CD14-positive monocyte (primary cell): Measurements from ENCODE around the gene CDC42EP3. TPM values are rescaled to one million over a fixed set of nuclear protein-coding genes. Genes with fewer than 3 reads are reported as not detected.

Experiments used
- DNase-seq, 3 donors: peaks; one replicate each; pipeline ENCODE4 v3.0.0-alpha.2; 2011 to 2022
- H2AFZ ChIP-seq: 2 replicates; pipeline ENCODE4 v1.6.0; 2012; ENCODE audit warnings: mild to moderate bottlenecking, low read depth, low read length, inconsistent platforms; ENCODE audit not compliant: insufficient read depth, poor library complexity, severe bottlenecking
- H3K27ac ChIP-seq, 2 donors: 1 replicate in 1 of 2; 2 replicates in 1 of 2; pipeline ENCODE4 v1.5.1; 2012 to 2013; ENCODE audit warnings: low read length in 2 of 2, control low read depth in 1 of 2, inconsistent platforms in 1 of 2, low read depth in 1 of 2, mild to moderate bottlenecking in 1 of 2
- H3K27me3 ChIP-seq, 2 donors: one replicate each; pipeline versions ENCODE4 v1.6.0 to v1.6.1; 2011 to 2013; ENCODE audit warnings: low read length in 2 of 2; ENCODE audit not compliant: control insufficient read depth in 2 of 2, insufficient read depth in 2 of 2
- H3K36me3 ChIP-seq, 2 donors: replicated peaks in 1 of 2; 1 replicate in 1 of 2; 2 replicates in 1 of 2; pipeline versions ENCODE4 v1.5.1 to v1.6.1; 2012 to 2013; ENCODE audit warnings: low read length in 2 of 2, control low read depth in 1 of 2, inconsistent platforms in 1 of 2, mild to moderate bottlenecking in 1 of 2; ENCODE audit not compliant: insufficient read depth in 2 of 2, control insufficient read depth in 1 of 2
- H3K4me1 ChIP-seq, 2 donors: 1 replicate in 1 of 2; 2 replicates in 1 of 2; pipeline versions ENCODE4 v1.5.1 to v1.6.1; 2012 to 2013; ENCODE audit warnings: low read length in 2 of 2, control low read depth in 1 of 2, inconsistent platforms in 1 of 2, mild to moderate bottlenecking in 1 of 2, moderate library complexity in 1 of 2; ENCODE audit not compliant: insufficient read depth in 2 of 2, control insufficient read depth in 1 of 2
- H3K4me2 ChIP-seq: replicated peaks from 2 replicates; pipeline ENCODE3; 2012; ENCODE audit warnings: low read length, moderate library complexity, mild to moderate bottlenecking; ENCODE audit not compliant: poor library complexity, severe bottlenecking; ENCODE audit errors: extremely low read depth
- H3K4me3 ChIP-seq, 3 experiments: fragments of 200-600 bp in 1 of 3; sonication (generic) in 1 of 3; replicated peaks in 1 of 3; 1 replicate in 2 of 3; 2 replicates in 1 of 3; pipeline ENCODE4 v1.5.1; 2011 to 2013; ENCODE audit warnings: low read length in 3 of 3, mild to moderate bottlenecking in 3 of 3, control low read depth in 2 of 3, low read depth in 2 of 3, inconsistent platforms in 1 of 3, moderate library complexity in 1 of 3
- H3K79me2 ChIP-seq: 2 replicates; pipeline ENCODE4 v1.6.0; 2012; ENCODE audit warnings: mild to moderate bottlenecking, control low read depth, inconsistent platforms, low read length, moderate library complexity; ENCODE audit not compliant: insufficient read depth
- H3K9ac ChIP-seq: 2 replicates; pipeline ENCODE4 v1.6.0; 2017; ENCODE audit warnings: low read length, mild to moderate bottlenecking; ENCODE audit not compliant: insufficient read depth, poor library complexity, severe bottlenecking
- H3K9me3 ChIP-seq, 2 donors: replicated peaks in 1 of 2; 1 replicate in 1 of 2; 2 replicates in 1 of 2; pipeline versions ENCODE4 v1.5.1 to v1.6.1; 2012 to 2013; ENCODE audit warnings: low read length in 2 of 2, control low read depth in 1 of 2; ENCODE audit not compliant: control insufficient read depth in 1 of 2, insufficient read depth in 1 of 2
- H4K20me1 ChIP-seq: 2 replicates; pipeline ENCODE4 v1.6.0; 2012; ENCODE audit warnings: mild to moderate bottlenecking, low read length, control low read depth, moderate library complexity; ENCODE audit not compliant: insufficient read depth
- H3K27ac Mint-ChIP-seq, 7 donors: one replicate each; pipeline ENCODE4 v1.8.0; 2020; ENCODE audit warnings: mild to moderate bottlenecking in 7 of 7, mixed read lengths in 7 of 7, moderate library complexity in 6 of 7, inconsistent platforms in 2 of 7
- H3K27me3 Mint-ChIP-seq, 3 donors: one replicate each; pipeline ENCODE4 v1.8.0; 2021 to 2022; ENCODE audit warnings: low read depth in 3 of 3, mild to moderate bottlenecking in 3 of 3, mixed read lengths in 3 of 3, moderate library complexity in 3 of 3, inconsistent platforms in 1 of 3
- H3K36me3 Mint-ChIP-seq, 2 donors: one replicate each; pipeline ENCODE4 v1.8.0; 2020; ENCODE audit warnings: mixed read lengths in 2 of 2, inconsistent platforms in 1 of 2, mild to moderate bottlenecking in 1 of 2
- H3K4me1 Mint-ChIP-seq: one replicate; pipeline ENCODE4 v1.8.0; 2020; ENCODE audit warnings: mild to moderate bottlenecking, mixed read lengths
- H3K4me3 Mint-ChIP-seq, 2 donors: one replicate each; pipeline ENCODE4 v1.8.0; 2020; ENCODE audit warnings: mild to moderate bottlenecking in 2 of 2, mixed read lengths in 2 of 2, moderate library complexity in 1 of 2
- H3K9me3 Mint-ChIP-seq, 7 donors: one replicate each; pipeline ENCODE4 v1.8.0; 2020 to 2022; ENCODE audit warnings: mixed read lengths in 7 of 7, mild to moderate bottlenecking in 6 of 7, moderate library complexity in 6 of 7, inconsistent platforms in 2 of 7
- WGBS: methylation state at CpG from one replicate; pipeline ENCODE4 v1.1.5; 2013; ENCODE audit warnings: missing lambda C conversion rate; ENCODE audit not compliant: insufficient coverage; 5-methylcytosine and 5-hydroxymethylcytosine counted together
- intact Hi-C, 2 donors: fragments of 100-400 bp; cut with micrococcal nuclease; formaldehyde crosslinking; loops; one replicate each; pipeline versions ENCODE4 v1.15.0 to v1.15.1; 2023
- polyA plus RNA-seq, 3 donors: library from polyadenylated mRNA; depleted of rRNA in 1 of 3; unstranded in 2 of 3; stranded (reverse) in 1 of 3; fragments of 300-500 nt in 2 of 3; fragments of >200 nt in 1 of 3; fragmentation: Illumina TruSeq in 2 of 3; gene quantifications; 1 replicate in 2 of 3; 2 replicates in 1 of 3; pipeline ENCODE4 v1.2.3, GENCODE V29; 2012 to 2021
- TF ChIP-seq, protein P1 (sequence below): fragments of 200-600 bp; IDR thresholded peaks from one replicate; pipeline ENCODE4 v1.8.0; 2022; ENCODE audit warnings: antibody characterized with exemption, mild to moderate bottlenecking

CDC42EP3 gene
- polyA plus RNA-seq, 3 donors, result 179 to 272 (median 249) TPM

DNA sequence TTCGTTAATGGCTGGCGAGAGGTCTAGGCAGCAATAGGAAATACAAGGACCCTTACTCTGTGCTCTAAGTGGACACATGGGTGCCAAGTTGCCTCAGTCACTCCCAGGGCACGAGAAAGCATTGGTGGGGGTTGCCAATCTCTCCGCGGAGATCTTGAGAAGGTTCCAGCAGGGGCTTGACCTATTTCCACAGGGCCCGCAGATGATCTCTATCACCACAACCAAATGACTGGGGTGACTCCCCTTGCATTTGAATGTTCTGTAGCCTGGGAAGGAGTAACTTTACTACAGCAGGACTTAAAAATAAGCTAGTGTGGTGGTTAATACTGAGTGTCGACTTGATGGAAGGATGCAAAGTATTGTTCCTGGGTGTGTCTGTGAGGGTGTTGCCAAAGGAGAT, 8.1 kb downstream of the CDC42EP3 start:
- peaks cover 77 to 91% of the 10 kb centered on the region in 2 donors for H3K36me3 Mint-ChIP-seq
- TF ChIP-seq, protein P1, sequence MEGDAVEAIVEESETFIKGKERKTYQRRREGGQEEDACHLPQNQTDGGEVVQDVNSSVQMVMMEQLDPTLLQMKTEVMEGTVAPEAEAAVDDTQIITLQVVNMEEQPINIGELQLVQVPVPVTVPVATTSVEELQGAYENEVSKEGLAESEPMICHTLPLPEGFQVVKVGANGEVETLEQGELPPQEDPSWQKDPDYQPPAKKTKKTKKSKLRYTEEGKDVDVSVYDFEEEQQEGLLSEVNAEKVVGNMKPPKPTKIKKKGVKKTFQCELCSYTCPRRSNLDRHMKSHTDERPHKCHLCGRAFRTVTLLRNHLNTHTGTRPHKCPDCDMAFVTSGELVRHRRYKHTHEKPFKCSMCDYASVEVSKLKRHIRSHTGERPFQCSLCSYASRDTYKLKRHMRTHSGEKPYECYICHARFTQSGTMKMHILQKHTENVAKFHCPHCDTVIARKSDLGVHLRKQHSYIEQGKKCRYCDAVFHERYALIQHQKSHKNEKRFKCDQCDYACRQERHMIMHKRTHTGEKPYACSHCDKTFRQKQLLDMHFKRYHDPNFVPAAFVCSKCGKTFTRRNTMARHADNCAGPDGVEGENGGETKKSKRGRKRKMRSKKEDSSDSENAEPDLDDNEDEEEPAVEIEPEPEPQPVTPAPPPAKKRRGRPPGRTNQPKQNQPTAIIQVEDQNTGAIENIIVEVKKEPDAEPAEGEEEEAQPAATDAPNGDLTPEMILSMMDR, result no peak
- H3K27ac Mint-ChIP-seq, result peak overlapping the region; percentile 80 to 96 (median 90)

DNA sequence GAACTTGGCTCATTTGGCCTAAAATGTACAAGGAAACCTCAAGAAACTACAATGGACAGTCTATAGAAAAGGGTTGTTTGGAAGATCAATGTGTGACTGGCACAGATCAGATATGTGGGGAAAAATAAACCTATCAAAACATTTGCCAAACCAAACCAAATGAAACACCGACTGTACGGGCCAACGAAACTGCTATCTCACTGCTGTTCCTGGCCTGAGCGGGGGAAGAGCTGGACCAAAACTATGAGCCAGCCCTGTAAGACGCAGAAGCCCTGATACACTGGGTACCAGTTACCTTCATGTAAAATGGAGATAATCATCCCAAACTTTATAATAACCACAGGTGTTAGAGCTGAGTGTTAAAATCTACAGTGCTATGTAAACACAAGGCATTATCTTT, 11.7 kb downstream of the CDC42EP3 start:
- H3K36me3 ChIP-seq, result peaks cover 55 to 92% of the 10 kb centered on the region in 2 donors
- intact Hi-C loops, result no loop called here
- peak overlapping the region in 1 of 3 experiments; percentile 4 for H3K4me3 ChIP-seq
- no peaks in the 10 kb centered on the region for H3K9me3 ChIP-seq
- no peak overlapping the region for H3K9ac ChIP-seq
- H3K79me2 ChIP-seq, result peaks cover 100% of the 10 kb centered on the region
- Mint-ChIP-seq H3K27ac (peak overlapping the region in 6 of 7 donors; percentile 18 to 96 (median 80)), H3K9me3 (no peaks in the 10 kb centered on the region), H3K27me3 (peaks cover 0 to 1% (median 0%) of the 10 kb centered on the region in 3 donors), H3K4me1 (peaks cover 94% of the 10 kb centered on the region), H3K4me3 (peak overlapping the region in 1 of 2 donors; percentile 46), H3K36me3 (peaks cover 86 to 95% of the 10 kb centered on the region in 2 donors)
- no peak overlapping the region for H2AFZ ChIP-seq
- H3K27ac ChIP-seq, result peak overlapping the region; percentile 16 to 71
- peaks cover 100% of the 10 kb centered on the region for H4K20me1 ChIP-seq
- no CpG with 5 or more reads among the region's 5 CpGs for WGBS
- H3K27me3 ChIP-seq, result no peaks in the 10 kb centered on the region
- H3K4me2 ChIP-seq, result peak overlapping the region; percentile 15
- H3K4me1 ChIP-seq, result peaks cover 95 to 98% of the 10 kb centered on the region in 2 donors
- TF ChIP-seq, protein P1, result no peak
- no peak for DNase-seq

More for the DNA sequence above, 8.1 kb downstream of the CDC42EP3 start:
- H3K36me3 ChIP-seq, result peaks cover 52 to 77% of the 10 kb centered on the region in 2 donors
- WGBS, result 98% methylated on average over 6 of the region's 7 CpGs
- H3K9me3 Mint-ChIP-seq, result no peaks in the 10 kb centered on the region
- peaks cover 100% of the 10 kb centered on the region for H4K20me1 ChIP-seq
- H3K27me3 Mint-ChIP-seq, result no peaks in the 10 kb centered on the region
- intact Hi-C loops, result no loop called here
- peaks cover 92% of the 10 kb centered on the region for H3K4me1 Mint-ChIP-seq
- H3K9me3 ChIP-seq, result no peaks in the 10 kb centered on the region
- DNase-seq, result no peak
- H3K9ac ChIP-seq, result no peak overlapping the region
- peak overlapping the region; percentile 94 for H3K4me2 ChIP-seq
- H3K79me2 ChIP-seq, result peaks cover 100% of the 10 kb centered on the region
- H3K27ac ChIP-seq, result peak overlapping the region; percentile 51 to 95
- H2AFZ ChIP-seq, result no peak overlapping the region
- no peaks in the 10 kb centered on the region for H3K27me3 ChIP-seq
- peak overlapping the region in 1 of 2 donors; percentile 50 for H3K4me3 Mint-ChIP-seq
- H3K4me1 ChIP-seq, result peaks cover 96 to 100% of the 10 kb centered on the region in 2 donors
- H3K4me3 ChIP-seq, result peak overlapping the region in 1 of 3 experiments; percentile 98
